Measurements from ENCODE around the gene COMT. TPM values are rescaled to one million over a fixed set of nuclear protein-coding genes. Genes with fewer than 3 reads are reported as not detected.
"Not testable (repeated sequence)": the region's sequence is repeated elsewhere in the genome, so short reads cannot be mapped to it uniquely, and the experiment has no call there.

COMT gene
- total RNA-seq, 5 donors from 2014 or later (not counting 1 experiment from before 2014, with no cell fraction given): 30.6 to 53.1 (median 50.5) TPM

DNA sequence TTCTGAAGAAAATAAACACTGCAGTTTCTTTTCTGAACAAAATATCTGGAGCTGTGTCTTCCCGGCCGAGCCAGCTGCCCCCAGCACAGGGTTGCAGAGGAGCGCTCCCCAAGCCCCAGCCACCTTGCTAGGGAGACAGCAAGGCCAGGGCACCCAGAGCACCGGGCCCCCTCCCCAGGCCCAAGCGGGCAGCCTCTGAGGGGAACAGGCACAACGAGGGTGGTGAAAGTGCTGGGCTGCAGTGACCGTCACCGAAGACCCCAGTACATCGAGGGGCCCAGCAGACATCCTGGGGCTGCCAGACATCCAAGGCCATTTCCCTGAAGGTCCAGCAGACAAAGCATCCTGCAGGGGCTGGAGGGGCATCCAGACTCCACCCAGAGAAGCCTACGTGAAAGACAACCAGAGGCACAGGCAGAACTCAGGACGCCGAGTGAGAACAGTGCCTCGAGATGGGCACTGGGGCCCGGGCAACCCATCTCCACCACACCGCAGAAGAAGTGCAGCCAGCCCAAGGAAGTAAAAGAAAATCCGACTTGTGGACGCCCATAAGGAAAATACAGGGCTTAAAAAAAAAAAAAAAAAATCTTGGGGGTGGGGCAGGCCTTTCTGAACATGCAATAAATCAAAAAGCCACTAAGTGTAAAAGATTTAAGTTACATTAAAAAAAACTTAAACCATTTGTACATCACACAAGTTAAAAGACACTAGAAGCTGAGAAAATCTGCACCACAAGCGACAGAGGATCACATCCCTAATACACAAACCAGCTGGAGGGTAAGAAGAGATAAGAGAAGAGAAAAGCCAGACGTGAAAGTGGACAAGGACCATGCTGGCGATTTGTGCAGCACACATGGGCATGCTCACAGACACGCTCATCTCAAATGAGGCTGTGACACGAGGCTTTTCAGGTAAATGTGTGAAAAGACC lies 36.0 kb upstream of the COMT start:
- H3K27me3 Mint-ChIP-seq: no peaks in the 10 kb centered on the region

DNA sequence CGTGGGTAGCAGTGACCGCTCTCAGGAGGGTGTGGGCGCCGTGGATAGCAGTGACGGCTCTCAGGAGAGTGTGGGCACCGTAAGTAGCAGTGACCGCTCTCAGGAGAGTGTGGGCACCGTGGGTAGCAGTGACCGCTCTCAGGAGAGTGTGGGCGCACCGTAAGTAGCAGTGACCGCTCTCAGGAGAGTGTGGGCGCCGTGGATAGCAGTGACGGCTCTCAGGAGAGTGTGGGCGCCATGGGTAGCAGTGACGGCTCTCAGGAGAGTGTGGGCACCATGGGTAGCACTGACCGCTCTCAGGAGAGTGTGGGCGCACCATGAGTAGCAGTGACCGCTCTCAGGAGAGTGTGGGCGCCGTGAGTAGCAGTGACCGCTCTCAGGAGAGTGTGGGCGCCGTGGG lies 34.7 kb upstream of the COMT start:
- H3K4me1 ChIP-seq (ENCODE audit: control insufficient read depth in 1 of 2, extremely low read depth in 1 of 2, insufficient read depth in 2 of 2, low read length in 2 of 2); H3K36me3 Mint-ChIP-seq; POLR2A ChIA-PET; H3K27ac Mint-ChIP-seq; H3K9me3 Mint-ChIP-seq; H3K27ac ChIP-seq (ENCODE audit: low read length); ATAC-seq (replicated peaks in 1 of 4); H3K27me3 Mint-ChIP-seq; H3K27me3 ChIP-seq (replicated peaks in 1 of 2; ENCODE audit: control insufficient read depth in 2 of 2, extremely low read depth in 1 of 2, insufficient read depth in 2 of 2, low read length in 1 of 2); CTCF ChIA-PET; H3K4me3 Mint-ChIP-seq; H3K36me3 ChIP-seq (ENCODE audit: control insufficient read depth in 2 of 2, extremely low read depth in 1 of 2, insufficient read depth in 1 of 2, low read length in 1 of 2); H3K9me3 ChIP-seq; H3K4me3 ChIP-seq (ENCODE audit: control insufficient read depth in 1 of 2, extremely low read depth in 1 of 2, low read length in 1 of 2); DNase-seq: not testable (repeated sequence)
- WGBS (ENCODE audit: insufficient coverage): 93% methylated on average over 17 of the region's 25 CpGs
- H3K4me1 Mint-ChIP-seq: peaks cover 4 to 17% (median 6%) of the 10 kb centered on the region in 3 donors

More for the DNA sequence above, 36.0 kb upstream of the COMT start:
- peaks cover 2 to 8% of the 10 kb centered on the region in 2 experiments for H3K4me1 ChIP-seq (ENCODE audit: control insufficient read depth in 1 of 2, extremely low read depth in 1 of 2, insufficient read depth in 2 of 2, low read length in 2 of 2)
- H3K4me3 ChIP-seq (ENCODE audit: control insufficient read depth in 1 of 2, extremely low read depth in 1 of 2, low read length in 1 of 2): no peak overlapping the region
- Mint-ChIP-seq H3K4me1 (peaks cover 4 to 17% (median 6%) of the 10 kb centered on the region in 3 donors), H3K9me3 (no peaks in the 10 kb centered on the region), H3K36me3 (peaks cover 11% of the 10 kb centered on the region), H3K4me3 (no peak overlapping the region), H3K27ac (no peak overlapping the region)
- H3K27me3 ChIP-seq (replicated peaks in 1 of 2; ENCODE audit: control insufficient read depth in 2 of 2, extremely low read depth in 1 of 2, insufficient read depth in 2 of 2, low read length in 1 of 2): no peaks in the 10 kb centered on the region
- CTCF ChIA-PET: no interaction called here
- H3K27ac ChIP-seq (ENCODE audit: low read length): no peak overlapping the region
- DNase-seq (no peak), ATAC-seq (replicated peaks in 1 of 4) (no peak)
- POLR2A ChIA-PET: interaction anchor here in 1 of 2 donors (0.7 kb wide), 1 partner anchor 307 kb away, joined by 3 read pairs; no protein-coding TSS in a partner anchor
- WGBS (ENCODE audit: insufficient coverage): 92% methylated on average over 13 of the region's 22 CpGs
- H3K36me3 ChIP-seq (ENCODE audit: control insufficient read depth in 2 of 2, extremely low read depth in 1 of 2, insufficient read depth in 1 of 2, low read length in 1 of 2): peaks cover 2 to 12% of the 10 kb centered on the region in 2 donors
- H3K9me3 ChIP-seq: no peaks in the 10 kb centered on the region

DNA sequence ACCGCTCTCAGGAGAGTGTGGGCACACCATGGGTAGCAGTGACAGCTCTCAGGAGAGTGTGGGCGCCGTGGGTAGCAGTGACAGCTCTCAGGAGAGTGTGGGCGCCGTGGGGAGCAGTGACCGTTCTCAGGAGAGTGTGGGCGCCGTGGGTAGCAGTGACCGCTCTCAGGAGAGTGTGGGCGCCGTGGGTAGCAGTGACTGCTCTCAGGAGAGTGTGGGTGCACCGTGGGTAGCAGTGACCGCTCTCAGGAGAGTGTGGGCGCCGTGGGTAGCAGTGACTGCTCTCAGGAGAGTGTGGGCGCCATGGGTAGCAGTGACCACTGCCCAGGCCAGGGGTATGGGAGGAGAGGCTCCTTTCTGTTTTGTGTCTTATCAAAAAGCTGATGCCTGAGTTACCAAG lies 33.7 kb upstream of the COMT start:
- H3K4me3 ChIP-seq (ENCODE audit: control insufficient read depth in 1 of 2, extremely low read depth in 1 of 2, low read length in 1 of 2); H3K27ac ChIP-seq (ENCODE audit: low read length); H3K36me3 ChIP-seq (ENCODE audit: control insufficient read depth in 2 of 2, extremely low read depth in 1 of 2, insufficient read depth in 1 of 2, low read length in 1 of 2); CTCF ChIA-PET; H3K4me1 ChIP-seq (ENCODE audit: control insufficient read depth in 1 of 2, extremely low read depth in 1 of 2, insufficient read depth in 2 of 2, low read length in 2 of 2); DNase-seq; H3K27me3 Mint-ChIP-seq; H3K9me3 ChIP-seq; H3K27ac Mint-ChIP-seq; POLR2A ChIA-PET; H3K27me3 ChIP-seq (replicated peaks in 1 of 2; ENCODE audit: control insufficient read depth in 2 of 2, extremely low read depth in 1 of 2, insufficient read depth in 2 of 2, low read length in 1 of 2); H3K36me3 Mint-ChIP-seq; H3K9me3 Mint-ChIP-seq; H3K4me3 Mint-ChIP-seq; ATAC-seq (replicated peaks in 1 of 4): not testable (repeated sequence)
- H3K4me1 Mint-ChIP-seq: peaks cover 4 to 17% (median 6%) of the 10 kb centered on the region in 3 donors
- WGBS (ENCODE audit: insufficient coverage): 79% methylated on average over 9 of the region's 16 CpGs

DNA sequence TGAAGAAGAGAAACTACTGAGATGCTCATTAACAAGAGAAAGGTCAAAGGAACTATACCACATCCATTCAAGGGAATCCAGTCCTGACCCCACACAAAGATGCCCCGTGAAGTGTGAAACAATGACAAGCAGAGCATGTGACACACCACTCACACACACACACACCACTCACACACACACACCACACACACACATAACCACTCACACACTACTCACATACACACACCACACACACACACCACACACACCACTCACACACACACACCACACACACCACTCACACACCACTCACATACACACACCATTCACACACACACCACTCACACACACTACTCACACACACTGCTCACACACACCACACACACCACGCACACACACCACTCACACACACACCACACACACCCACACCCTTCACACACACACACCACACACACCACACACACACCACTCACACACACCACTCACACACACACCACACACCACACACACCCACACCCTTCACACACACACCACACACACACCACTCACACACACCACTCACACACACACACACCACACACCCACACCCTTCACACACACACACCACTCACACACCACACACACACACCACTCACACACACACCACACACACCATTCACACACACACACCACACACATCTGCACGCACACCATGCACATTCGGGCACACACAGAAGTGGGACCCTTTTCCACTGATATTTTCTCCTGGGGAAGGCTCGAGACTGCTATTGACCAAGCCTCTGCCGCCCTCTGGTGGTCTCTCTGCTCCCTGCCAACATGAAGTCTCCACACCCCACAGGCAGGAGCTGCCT lies 32.0 kb upstream of the COMT start:
- DNase-seq (peak; percentile 35 to 90 (median 77)), ATAC-seq (replicated peaks in 1 of 4) (peak; percentile 86 to 95 (median 87))
- POLR2A ChIA-PET: no interaction called here
- Mint-ChIP-seq H3K4me1 (peaks cover 4 to 17% (median 6%) of the 10 kb centered on the region in 3 donors), H3K9me3 (peaks cover 0 to 3% (median 0%) of the 10 kb centered on the region in 3 donors), H3K27me3 (no peaks in the 10 kb centered on the region), H3K36me3 (peaks cover 23% of the 10 kb centered on the region), H3K4me3 (peak overlapping the region in 1 of 3 donors; percentile 2), H3K27ac (peak overlapping the region; percentile 62 to 80)
- Histone ChIP-seq H3K27me3 (replicated peaks in 1 of 2; ENCODE audit: control insufficient read depth in 2 of 2, extremely low read depth in 1 of 2, insufficient read depth in 2 of 2, low read length in 1 of 2) (no peaks in the 10 kb centered on the region), H3K4me3 (ENCODE audit: control insufficient read depth in 1 of 2, extremely low read depth in 1 of 2, low read length in 1 of 2) (no peak overlapping the region), H3K27ac (ENCODE audit: low read length) (no peak overlapping the region), H3K36me3 (ENCODE audit: control insufficient read depth in 2 of 2, extremely low read depth in 1 of 2, insufficient read depth in 1 of 2, low read length in 1 of 2) (peaks cover 5 to 23% of the 10 kb centered on the region in 2 donors), H3K9me3 (no peaks in the 10 kb centered on the region), H3K4me1 (ENCODE audit: control insufficient read depth in 1 of 2, extremely low read depth in 1 of 2, insufficient read depth in 2 of 2, low read length in 2 of 2) (peaks cover 2 to 8% of the 10 kb centered on the region in 2 experiments)
- WGBS (ENCODE audit: insufficient coverage): 15% methylated on average over 4 of the region's 6 CpGs
- CTCF ChIA-PET: interaction anchor here (0.6 to 1.3 kb wide), 7 partner anchors 9 to 922 kb away, joined by 3 to 20 read pairs (median 3); no protein-coding TSS in a partner anchor

DNA sequence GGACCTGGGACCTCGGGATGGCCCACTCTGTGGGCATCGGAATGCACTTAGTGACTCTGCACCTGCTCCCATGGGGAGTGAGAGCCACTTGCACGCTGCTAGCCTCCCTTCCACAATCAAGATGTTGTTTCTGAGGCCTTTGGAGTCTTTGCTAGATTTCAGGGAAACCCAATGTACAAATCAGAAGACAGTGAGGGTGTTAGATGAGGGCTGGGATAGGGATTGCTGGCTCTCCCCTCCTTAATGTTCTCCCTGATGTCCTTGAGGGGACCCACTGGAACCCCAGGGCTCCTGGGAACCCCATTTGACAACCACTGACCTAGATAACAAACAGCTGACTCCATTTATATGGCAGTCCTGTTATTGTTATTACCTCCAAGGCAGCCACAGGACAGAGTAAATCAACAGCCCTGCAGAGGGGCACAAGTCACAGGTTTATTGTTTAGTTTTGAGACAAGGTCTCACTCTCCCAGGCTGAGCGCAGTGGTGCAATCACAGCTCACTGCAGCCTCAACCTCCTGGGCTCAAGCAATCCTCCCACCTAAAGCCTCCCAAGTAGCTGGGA lies 31.3 kb upstream of the COMT start:
- CTCF ChIA-PET: interaction anchor here (0.6 to 1.3 kb wide), 7 partner anchors 8 to 921 kb away, joined by 3 to 20 read pairs (median 3); no protein-coding TSS in a partner anchor
- peaks cover 2 to 8% of the 10 kb centered on the region in 2 experiments for H3K4me1 ChIP-seq (ENCODE audit: control insufficient read depth in 1 of 2, extremely low read depth in 1 of 2, insufficient read depth in 2 of 2, low read length in 2 of 2)
- peak overlapping the region in 1 of 3 donors; percentile 2 for H3K4me3 Mint-ChIP-seq
- H3K4me3 ChIP-seq (ENCODE audit: control insufficient read depth in 1 of 2, extremely low read depth in 1 of 2, low read length in 1 of 2): no peak overlapping the region
- WGBS (ENCODE audit: insufficient coverage): 29% methylated on average over 2 of the region's 4 CpGs
- no peaks in the 10 kb centered on the region for H3K9me3 ChIP-seq
- POLR2A ChIA-PET: no interaction called here
- no peaks in the 10 kb centered on the region for H3K27me3 ChIP-seq (replicated peaks in 1 of 2; ENCODE audit: control insufficient read depth in 2 of 2, extremely low read depth in 1 of 2, insufficient read depth in 2 of 2, low read length in 1 of 2)
- peaks cover 6 to 29% of the 10 kb centered on the region in 2 donors for H3K36me3 ChIP-seq (ENCODE audit: control insufficient read depth in 2 of 2, extremely low read depth in 1 of 2, insufficient read depth in 1 of 2, low read length in 1 of 2)
- no peak overlapping the region for H3K27ac ChIP-seq (ENCODE audit: low read length)
- H3K36me3 Mint-ChIP-seq: peaks cover 30% of the 10 kb centered on the region
- H3K27ac Mint-ChIP-seq: no peak overlapping the region
- ATAC-seq (replicated peaks in 1 of 4): no peak
- H3K9me3 Mint-ChIP-seq: peaks cover 0 to 3% (median 0%) of the 10 kb centered on the region in 3 donors
- H3K27me3 Mint-ChIP-seq: no peaks in the 10 kb centered on the region
- H3K4me1 Mint-ChIP-seq: peaks cover 4 to 17% (median 6%) of the 10 kb centered on the region in 3 donors
- DNase-seq: no peak

All from T-cell (primary cell).